Heart left ventricle (tissue), 16 donors: ENCODE measurements around the gene NTRK3. TPM values are rescaled to one million over a fixed set of nuclear protein-coding genes. Genes with fewer than 3 reads are reported as not detected.

Experiments
- ATAC-seq, 4 donors: fragments of 200-7000 bp; cut with Tn5 transposase; one replicate each; pipeline ENCODE4 v1.9.1; 2020 to 2022; ENCODE audit warnings: moderate library complexity in 4 of 4, mild to moderate bottlenecking in 3 of 4, moderate number of reproducible peaks in 1 of 4
- DNase-seq, 5 donors: peaks; one replicate each; pipeline ENCODE4 v3.0.0-alpha.2; 2020
- H3K27ac ChIP-seq, 12 donors: fragments of 200-600 bp; sonication (generic) in 4 of 12; one replicate each; pipeline versions ENCODE4 v1.5.0 to v1.8.0; 2016 to 2022; ENCODE audit warnings: mild to moderate bottlenecking in 2 of 12
- H3K27me3 ChIP-seq, 9 donors: fragments of 200-600 bp; sonication (generic) in 2 of 9; one replicate each; pipeline versions ENCODE4 v1.5.1 to v1.8.0; 2016 to 2022; ENCODE audit warnings: mild to moderate bottlenecking in 3 of 9
- H3K36me3 ChIP-seq, 9 donors: fragments of 200-600 bp; sonication (generic) in 2 of 9; one replicate each; pipeline versions ENCODE4 v1.5.0 to v1.8.0; 2018 to 2022; ENCODE audit warnings: mild to moderate bottlenecking in 2 of 9
- H3K4me1 ChIP-seq, 12 donors: fragments of 200-600 bp; sonication (generic) in 4 of 12; one replicate each; pipeline versions ENCODE4 v1.5.0 to v1.8.0; 2016 to 2022; ENCODE audit warnings: mild to moderate bottlenecking in 3 of 12
- H3K4me3 ChIP-seq, 12 donors: fragments of 200-600 bp; sonication (generic) in 4 of 12; one replicate each; pipeline versions ENCODE4 v1.5.0 to v1.8.0; 2017 to 2022; ENCODE audit warnings: mild to moderate bottlenecking in 9 of 12, moderate library complexity in 4 of 12
- H3K9me3 ChIP-seq, 12 donors: fragments of 200-600 bp; sonication (generic) in 4 of 12; one replicate each; pipeline versions ENCODE4 v1.5.0 to v1.8.0; 2016 to 2022; ENCODE audit warnings: mild to moderate bottlenecking in 1 of 12
- POLR2A ChIP-seq, 2 donors: fragments of 450-650 bp; IDR thresholded peaks; one replicate each; pipeline ENCODE4 v1.6.1; 2017; ENCODE audit warnings: antibody characterized with exemption in 2 of 2, mild to moderate bottlenecking in 2 of 2, moderate library complexity in 2 of 2
- WGBS, 4 donors: extraction: QIAGEN DNeasy Blood & Tissue Kit in 2 of 4; methylation state at CpG; one replicate each; pipeline versions ENCODE4 v1.1.5 to v1.1.7; 2013 to 2018; 5-methylcytosine and 5-hydroxymethylcytosine counted together
- intact Hi-C, 10 donors: fragments of 100-400 bp; cut with DNase I; formaldehyde crosslinking; loops; one replicate each; pipeline versions ENCODE4 v1.11.1 to v1.14.2; 2022
- polyA plus RNA-seq, 2 donors: library from polyadenylated mRNA; stranded (reverse); fragments of 200-250 nt; gene quantifications; one replicate each; pipeline ENCODE4 v1.2.3, GENCODE V29; 2013
- total RNA-seq, 9 donors: library from RNA; depleted of rRNA in 2 of 9; stranded (reverse); fragments of >200 nt in 2 of 9; fragmentation: NEBNext Ultra II Directional in 3 of 9; extraction: Animal tissue kit (Norgen Biotek cat#: 25700) in 3 of 9; gene quantifications; one replicate each; pipeline versions ENCODE4 v1.1.0 to v1.2.4, GENCODE V29; 2016 to 2023
- TF ChIP-seq, protein P1 (sequence below), 12 donors: fragments of 200-600 bp; sonication (generic) in 4 of 12; IDR thresholded peaks; one replicate each; pipeline versions ENCODE4 v1.5.0 to v1.8.0; 2018 to 2022; ENCODE audit warnings: antibody characterized with exemption in 12 of 12, mild to moderate bottlenecking in 5 of 12
- donor health status: ischemic (EF 13 %, LVEDD 7.1; RV severe dilation, severe dysfunction).
- donor health status: healthy with polysubstance abuse.
- donor health status: DM: no; HTN: yes; CAD: no.
- donor health status: DM: no; HTN: no; CAD: no.
- donor health status: ischemic (EF 25% LVEDD 6.9; RV normal size, moderate dysfunction).
- donor health status: ischemic (EF 25% LVEDD 5.7; RV mildly dilated, moderate dysfunction).
- donor health status: healthy.
- donor health status: DM: yes; HTN: yes; CAD: no.
- donor health status: ischemic (EF 35%, LVEDD 5.7; RV mildly dilated, moderate dysfunction).
- donor health status: nonischemic (EF 11% LVEDD 7.7; RV severe dilation, severe dysfunction).
- donor health status: DM: yes; HTN: yes; CAD: no.
- donor health status: PGD.
- donor health status: ischemic (EF 29% LVEDD 5.4; RV normal size, mild dysfunction).
- donor health status: nonischemic (EF 23%, LVEDD 6.1; RV moderate dilation, normal function).

NTRK3 gene
- total and polyA plus RNA-seq, 11 donors = 0.53 to 6.8 (median 2.0) TPM

GRCh38 chr15:88003541-88004327, 252.8 kb downstream of the NTRK3 start:
- no peaks in the 10 kb centered on the region for H3K27me3 ChIP-seq
- 84 to 93% (median 89%) methylated on average over 2 of the region's 2 CpGs for WGBS, 4 donors
- H3K4me1 ChIP-seq = no peaks in the 10 kb centered on the region
- no peaks in the 10 kb centered on the region for H3K36me3 ChIP-seq
- no peak for ATAC-seq
- no peak for TF ChIP-seq POLR2A (IDR thresholded peaks at IDR 0.05)
- TF ChIP-seq, protein P1, sequence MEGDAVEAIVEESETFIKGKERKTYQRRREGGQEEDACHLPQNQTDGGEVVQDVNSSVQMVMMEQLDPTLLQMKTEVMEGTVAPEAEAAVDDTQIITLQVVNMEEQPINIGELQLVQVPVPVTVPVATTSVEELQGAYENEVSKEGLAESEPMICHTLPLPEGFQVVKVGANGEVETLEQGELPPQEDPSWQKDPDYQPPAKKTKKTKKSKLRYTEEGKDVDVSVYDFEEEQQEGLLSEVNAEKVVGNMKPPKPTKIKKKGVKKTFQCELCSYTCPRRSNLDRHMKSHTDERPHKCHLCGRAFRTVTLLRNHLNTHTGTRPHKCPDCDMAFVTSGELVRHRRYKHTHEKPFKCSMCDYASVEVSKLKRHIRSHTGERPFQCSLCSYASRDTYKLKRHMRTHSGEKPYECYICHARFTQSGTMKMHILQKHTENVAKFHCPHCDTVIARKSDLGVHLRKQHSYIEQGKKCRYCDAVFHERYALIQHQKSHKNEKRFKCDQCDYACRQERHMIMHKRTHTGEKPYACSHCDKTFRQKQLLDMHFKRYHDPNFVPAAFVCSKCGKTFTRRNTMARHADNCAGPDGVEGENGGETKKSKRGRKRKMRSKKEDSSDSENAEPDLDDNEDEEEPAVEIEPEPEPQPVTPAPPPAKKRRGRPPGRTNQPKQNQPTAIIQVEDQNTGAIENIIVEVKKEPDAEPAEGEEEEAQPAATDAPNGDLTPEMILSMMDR (IDR thresholded peaks at IDR 0.05) = no peak
- DNase-seq = no peak
- intact Hi-C loops = no loop called here
- peaks cover 0 to 23% (median 6%) of the 10 kb centered on the region in 12 donors for H3K9me3 ChIP-seq
- H3K27ac ChIP-seq = no peak overlapping the region
- no peak overlapping the region for H3K4me3 ChIP-seq

GRCh38 chr15:88002706-88003105, 253.8 kb downstream of the NTRK3 start:
- Histone ChIP-seq H3K27me3 (no peaks in the 10 kb centered on the region), H3K4me3 (no peak overlapping the region), H3K4me1 (no peaks in the 10 kb centered on the region), H3K36me3 (no peaks in the 10 kb centered on the region), H3K27ac (no peak overlapping the region), H3K9me3 (peaks cover 0 to 23% (median 6%) of the 10 kb centered on the region in 12 donors)
- ATAC-seq = no peak
- intact Hi-C loops = no loop called here
- WGBS, 4 donors = 64 to 75% (median 67%) methylated on average over 4 of the region's 4 CpGs
- DNase-seq = no peak
- TF ChIP-seq, protein P1 (IDR thresholded peaks at IDR 0.05) = no peak
- TF ChIP-seq POLR2A (IDR thresholded peaks at IDR 0.05) = no peak

DNA sequence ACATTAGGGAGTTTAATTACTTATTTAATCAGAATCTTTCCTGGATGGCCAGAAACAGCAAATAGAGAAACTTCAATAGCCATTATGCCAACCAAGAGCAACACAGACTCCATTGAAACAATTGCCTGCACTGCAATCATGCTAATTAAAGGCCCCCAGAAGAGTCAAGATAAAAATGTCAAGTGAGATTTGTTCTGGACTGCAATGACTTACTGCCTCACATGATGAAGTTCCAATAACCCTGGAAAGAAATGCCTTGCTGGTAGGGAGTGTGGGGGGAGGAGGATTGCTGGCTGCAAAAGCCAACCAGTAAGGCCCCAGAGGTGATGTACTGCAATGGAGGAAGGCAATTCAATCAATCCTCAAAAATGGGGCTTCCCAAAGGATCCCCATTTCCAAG, 257.9 kb downstream of the NTRK3 start:
- peaks cover 0 to 23% (median 6%) of the 10 kb centered on the region in 12 donors for H3K9me3 ChIP-seq
- no peak overlapping the region for H3K27ac ChIP-seq
- DNase-seq (no peak), ATAC-seq (peak in 2 of 4 donors; percentile 53)
- H3K4me1 ChIP-seq = no peaks in the 10 kb centered on the region
- no peaks in the 10 kb centered on the region for H3K36me3 ChIP-seq
- no peak overlapping the region for H3K4me3 ChIP-seq
- TF ChIP-seq POLR2A (IDR thresholded peaks at IDR 0.05) = no peak
- TF ChIP-seq, protein P1 (IDR thresholded peaks at IDR 0.05) = no peak
- intact Hi-C loops = no loop called here
- no peaks in the 10 kb centered on the region for H3K27me3 ChIP-seq

GRCh38 chr15:87986776-87987175, 269.8 kb downstream of the NTRK3 start:
- DNase-seq (no peak), ATAC-seq (no peak)
- no peak overlapping the region for H3K4me3 ChIP-seq
- no peaks in the 10 kb centered on the region for H3K27me3 ChIP-seq
- peaks cover 0 to 10% (median 2%) of the 10 kb centered on the region in 12 donors for H3K4me1 ChIP-seq
- 91 to 98% (median 93%) methylated on average over 2 of the region's 2 CpGs for WGBS, 4 donors
- H3K27ac ChIP-seq = no peak overlapping the region
- TF ChIP-seq, protein P1 (IDR thresholded peaks at IDR 0.05) = peak in 1 of 12 donors; percentile 10
- TF ChIP-seq POLR2A (IDR thresholded peaks at IDR 0.05) = no peak
- no peaks in the 10 kb centered on the region for H3K9me3 ChIP-seq
- intact Hi-C loops = no loop called here
- H3K36me3 ChIP-seq = no peaks in the 10 kb centered on the region
